Measurements from ENCODE around the gene BRAT1. TPM values are rescaled to one million over a fixed set of nuclear protein-coding genes. Genes with fewer than 3 reads are reported as not detected.

The BRAT1 gene
- total RNA-seq, 1 donor from 2014 or later: 52.7 TPM

DNA sequence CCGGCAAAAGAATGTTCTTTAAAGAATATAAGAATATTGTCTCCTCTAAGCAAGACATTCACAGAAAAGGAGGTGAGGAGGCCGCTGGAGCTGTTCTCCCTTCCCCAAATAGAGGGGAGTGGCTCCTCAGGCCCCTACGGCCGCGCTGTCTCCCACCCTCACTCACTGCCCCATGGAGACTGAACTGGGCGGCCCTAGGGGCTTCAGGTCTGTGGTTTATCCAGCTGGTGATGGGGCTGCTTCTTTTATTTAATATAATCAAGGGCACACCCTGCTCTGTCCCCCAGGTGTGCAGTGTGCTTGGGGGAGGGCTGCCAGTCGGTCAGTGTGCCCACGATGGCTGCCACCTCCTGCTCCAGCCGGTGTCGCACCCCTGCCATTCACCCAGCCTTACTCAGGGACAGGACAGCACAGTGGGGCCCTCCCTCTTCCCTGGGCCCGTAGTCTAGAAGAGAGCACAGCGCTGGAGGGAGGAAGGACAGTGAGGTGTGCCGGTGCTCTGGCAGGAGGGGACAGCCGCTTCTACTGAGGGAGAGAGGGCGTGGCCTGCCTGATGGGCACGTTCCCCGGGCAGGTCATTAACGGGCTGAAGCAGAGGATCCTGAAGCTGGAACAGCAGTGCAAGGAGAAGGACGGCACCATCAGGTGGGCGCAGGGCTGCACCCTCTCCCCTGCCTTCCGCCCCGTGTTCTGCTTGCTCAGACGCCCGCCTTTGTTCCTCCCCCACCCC lies 26.8 kb upstream of the BRAT1 start:
- H3K27ac Mint-ChIP-seq (ENCODE audit: unreplicated experiment): no peak overlapping the region
- H3K4me1 Mint-ChIP-seq: peaks cover 5% of the 10 kb centered on the region
- no peak for DNase-seq (ENCODE audit: low read depth, low spot score)
- no peak overlapping the region for H3K4me3 Mint-ChIP-seq
- H3K9me3 Mint-ChIP-seq: no peaks in the 10 kb centered on the region
- peaks cover 4% of the 10 kb centered on the region for H3K36me3 Mint-ChIP-seq (ENCODE audit: low read depth)
- H3K27me3 Mint-ChIP-seq (ENCODE audit: low read depth): no peaks in the 10 kb centered on the region
- TF ChIP-seq, protein P1, sequence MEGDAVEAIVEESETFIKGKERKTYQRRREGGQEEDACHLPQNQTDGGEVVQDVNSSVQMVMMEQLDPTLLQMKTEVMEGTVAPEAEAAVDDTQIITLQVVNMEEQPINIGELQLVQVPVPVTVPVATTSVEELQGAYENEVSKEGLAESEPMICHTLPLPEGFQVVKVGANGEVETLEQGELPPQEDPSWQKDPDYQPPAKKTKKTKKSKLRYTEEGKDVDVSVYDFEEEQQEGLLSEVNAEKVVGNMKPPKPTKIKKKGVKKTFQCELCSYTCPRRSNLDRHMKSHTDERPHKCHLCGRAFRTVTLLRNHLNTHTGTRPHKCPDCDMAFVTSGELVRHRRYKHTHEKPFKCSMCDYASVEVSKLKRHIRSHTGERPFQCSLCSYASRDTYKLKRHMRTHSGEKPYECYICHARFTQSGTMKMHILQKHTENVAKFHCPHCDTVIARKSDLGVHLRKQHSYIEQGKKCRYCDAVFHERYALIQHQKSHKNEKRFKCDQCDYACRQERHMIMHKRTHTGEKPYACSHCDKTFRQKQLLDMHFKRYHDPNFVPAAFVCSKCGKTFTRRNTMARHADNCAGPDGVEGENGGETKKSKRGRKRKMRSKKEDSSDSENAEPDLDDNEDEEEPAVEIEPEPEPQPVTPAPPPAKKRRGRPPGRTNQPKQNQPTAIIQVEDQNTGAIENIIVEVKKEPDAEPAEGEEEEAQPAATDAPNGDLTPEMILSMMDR (conservative IDR thresholded peaks at IDR 0.05): no peak

- H3K27ac Mint-ChIP-seq (ENCODE audit: unreplicated experiment): no peak overlapping the region
- no peak overlapping the region for H3K4me3 Mint-ChIP-seq
- H3K36me3 Mint-ChIP-seq (ENCODE audit: low read depth): peaks cover 4% of the 10 kb centered on the region
- peaks cover 5% of the 10 kb centered on the region for H3K4me1 Mint-ChIP-seq
- no peaks in the 10 kb centered on the region for H3K9me3 Mint-ChIP-seq
- no peaks in the 10 kb centered on the region for H3K27me3 Mint-ChIP-seq (ENCODE audit: low read depth)
- DNase-seq (ENCODE audit: low read depth, low spot score): no peak
- TF ChIP-seq, protein P1 (conservative IDR thresholded peaks at IDR 0.05): no peak
These were observed 25.3 kb upstream of the BRAT1 start for GRCh38 chr7:2580636-2581035.

DNA sequence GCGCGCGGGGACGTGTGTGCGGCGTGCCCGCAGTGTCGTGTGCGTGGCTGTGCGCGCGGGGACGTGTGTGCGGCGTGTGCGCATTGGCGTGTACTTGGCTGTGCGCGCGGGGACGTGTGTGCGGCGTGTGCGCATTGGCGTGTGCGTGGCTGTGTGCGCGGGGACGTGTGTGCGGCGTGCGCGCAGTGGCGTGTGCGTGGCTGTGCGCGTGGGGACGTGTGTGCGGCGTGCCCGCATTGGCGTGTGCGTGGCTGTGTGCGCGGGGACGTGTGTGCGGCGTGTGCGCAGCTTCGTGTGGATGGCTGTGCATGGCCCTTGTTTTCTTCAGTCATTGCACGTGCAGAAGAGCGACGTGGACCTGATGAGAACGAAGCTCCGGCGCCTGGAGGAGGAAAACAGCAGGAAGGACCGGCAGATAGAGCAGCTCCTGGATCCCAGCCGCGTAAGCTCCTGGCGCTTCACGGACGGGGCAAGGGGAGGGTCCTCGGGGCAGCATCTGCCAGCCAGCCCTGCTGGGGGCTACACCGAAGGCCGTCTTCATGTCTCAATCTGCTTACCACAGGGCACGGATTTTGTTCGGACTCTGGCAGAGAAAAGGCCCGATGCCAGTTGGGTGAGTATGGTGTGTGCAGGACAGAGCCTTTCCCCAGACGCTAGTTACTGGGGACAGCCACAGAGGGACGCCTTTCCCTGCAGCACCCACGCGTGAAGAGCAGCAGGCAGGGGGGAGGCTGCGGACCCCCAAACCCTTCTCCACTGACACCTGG lies 22.8 kb upstream of the BRAT1 start:
- Mint-ChIP-seq H3K9me3 (no peaks in the 10 kb centered on the region), H3K4me3 (no peak overlapping the region), H3K4me1 (peaks cover 9% of the 10 kb centered on the region), H3K36me3 (ENCODE audit: low read depth) (peaks cover 10% of the 10 kb centered on the region), H3K27me3 (ENCODE audit: low read depth) (no peaks in the 10 kb centered on the region), H3K27ac (ENCODE audit: unreplicated experiment) (peak overlapping the region; percentile 67)
- TF ChIP-seq, protein P1 (conservative IDR thresholded peaks at IDR 0.05): no peak
- no peak for DNase-seq (ENCODE audit: low read depth, low spot score)

DNA sequence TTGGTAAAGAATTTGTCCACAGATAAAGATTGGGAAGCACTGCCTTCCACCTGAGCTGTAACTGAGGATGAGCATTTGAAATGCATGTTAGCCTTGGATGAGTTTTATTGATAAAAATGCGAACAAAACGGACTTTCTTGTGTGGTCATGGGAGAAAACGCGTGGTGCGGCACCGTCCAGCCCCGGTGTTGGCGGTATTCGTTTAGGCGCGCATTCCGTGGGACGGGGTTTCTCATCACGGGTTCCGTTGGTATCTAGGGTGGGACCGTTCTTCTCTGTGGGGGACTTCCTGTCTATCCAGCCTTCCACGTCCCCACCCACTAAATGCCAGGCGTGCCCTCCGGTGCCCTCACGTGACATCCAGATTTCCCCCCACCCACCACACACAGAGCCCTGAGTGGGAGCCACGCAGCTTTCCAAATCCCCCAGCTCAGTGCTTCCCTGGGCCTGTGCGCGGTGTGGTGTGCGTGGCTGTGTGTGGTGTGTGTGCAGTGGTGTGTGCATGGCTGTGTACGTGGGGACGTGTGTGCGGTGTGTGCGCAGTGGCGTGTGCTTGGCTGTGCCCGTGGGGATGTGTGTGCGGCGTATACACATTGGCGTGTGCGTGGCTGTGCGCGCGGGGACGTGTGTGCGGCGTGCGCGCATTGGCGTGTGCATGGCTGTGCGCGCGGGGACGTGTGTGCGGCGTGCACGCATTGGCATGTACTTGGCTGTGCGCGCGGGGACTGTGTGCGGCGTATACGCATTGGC lies 21.6 kb upstream of the BRAT1 start:
- H3K9me3 Mint-ChIP-seq: no peaks in the 10 kb centered on the region
- H3K36me3 Mint-ChIP-seq (ENCODE audit: low read depth): peaks cover 5% of the 10 kb centered on the region
- H3K27ac Mint-ChIP-seq (ENCODE audit: unreplicated experiment): no peak overlapping the region
- H3K4me3 Mint-ChIP-seq: no peak overlapping the region
- no peak for DNase-seq (ENCODE audit: low read depth, low spot score)
- TF ChIP-seq, protein P1 (conservative IDR thresholded peaks at IDR 0.05): no peak
- H3K27me3 Mint-ChIP-seq (ENCODE audit: low read depth): no peaks in the 10 kb centered on the region
- H3K4me1 Mint-ChIP-seq: peaks cover 5% of the 10 kb centered on the region

- peak overlapping the region; percentile 89 for H3K27ac Mint-ChIP-seq (ENCODE audit: unreplicated experiment)
These were observed 20.5 kb upstream of the BRAT1 start for GRCh38 chr7:2575733-2576340.

More at GRCh38 chr7:2575733-2576340, 20.5 kb upstream of the BRAT1 start:
- Mint-ChIP-seq H3K4me3 (no peak overlapping the region), H3K9me3 (no peaks in the 10 kb centered on the region), H3K36me3 (ENCODE audit: low read depth) (peaks cover 5% of the 10 kb centered on the region), H3K4me1 (peaks cover 5% of the 10 kb centered on the region), H3K27me3 (ENCODE audit: low read depth) (no peaks in the 10 kb centered on the region)
- no peak for DNase-seq (ENCODE audit: low read depth, low spot score)
- TF ChIP-seq, protein P1 (conservative IDR thresholded peaks at IDR 0.05): no peak
